ENCODE measurements around the gene C2CD2. TPM values are rescaled to one million over a fixed set of nuclear protein-coding genes. Genes with fewer than 3 reads are reported as not detected.

The C2CD2 gene
- total and polyA plus RNA-seq, 2 of the 4 experiments (the other 2 are of a cell fraction) = 15.6 to 25.3 TPM

DNA sequence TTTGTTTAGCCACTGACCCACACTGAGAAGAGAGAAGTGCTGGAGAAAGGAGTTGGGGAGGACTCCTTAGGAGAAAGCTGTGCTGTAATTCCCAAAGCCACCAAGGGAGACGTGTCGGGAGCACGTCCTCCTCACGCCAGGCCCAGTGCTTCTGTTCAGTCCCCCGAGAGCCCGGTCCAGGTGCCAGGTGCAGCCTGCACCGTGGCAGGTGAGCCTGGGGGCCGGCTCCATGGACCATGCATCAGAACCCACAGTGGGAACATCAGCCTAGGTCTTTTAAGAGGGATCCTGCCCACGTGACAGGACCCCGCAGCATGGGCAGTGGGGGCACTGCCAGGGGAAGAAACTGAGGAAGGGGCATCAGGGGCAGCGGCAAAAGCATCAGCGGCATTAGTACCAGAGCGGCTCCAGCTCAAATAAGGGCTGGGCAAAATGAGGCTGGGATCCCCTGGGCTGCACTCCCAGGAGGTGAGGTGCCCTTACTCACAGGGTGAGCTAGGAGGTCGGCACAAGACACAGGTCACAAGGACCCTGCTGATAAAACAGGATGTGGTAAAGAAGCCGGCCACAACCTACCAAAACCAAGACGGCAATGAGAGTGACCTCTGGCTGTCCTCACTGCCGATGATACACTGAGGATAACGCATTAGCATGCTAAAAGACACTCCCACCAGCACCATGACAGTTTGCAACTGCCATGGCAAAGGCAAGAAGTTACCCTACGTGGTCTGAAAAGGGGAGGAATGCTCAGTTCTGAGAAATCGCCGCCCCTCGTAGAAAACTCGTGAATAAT, 50.1 kb downstream of the C2CD2 start:
- Histone ChIP-seq H2AFZ (replicated peaks; ENCODE audit: low read length, poor library complexity) (no peak overlapping the region), H3K23ac (ENCODE audit: low read depth, low read length) (no peak overlapping the region), H3K9me3 (ENCODE audit: control insufficient read depth, insufficient read depth, low read length) (no peaks in the 10 kb centered on the region), H3K4me3 (ENCODE audit: insufficient read depth, low read depth, low read length) (no peak overlapping the region), H2BK5ac (ENCODE audit: low read depth, low read length, poor library complexity, severe bottlenecking) (no peak overlapping the region), H3K27me3 (ENCODE audit: control insufficient read depth, insufficient read depth, low read length) (no peaks in the 10 kb centered on the region), H2AK5ac (ENCODE audit: low read depth, low read length) (no peak overlapping the region), H3K4ac (ENCODE audit: low read depth, low read length) (no peak overlapping the region), H3K18ac (ENCODE audit: low read depth, low read length) (no peak overlapping the region), H3K14ac (replicated peaks; ENCODE audit: low read depth, low read length) (no peak overlapping the region), H2AK9ac (replicated peaks; ENCODE audit: low read depth, low read length, poor library complexity) (no peak overlapping the region), H3K56ac (ENCODE audit: extremely low read depth, insufficient read depth, low read length) (no peak overlapping the region), H4K20me1 (ENCODE audit: insufficient read depth, low read length) (no peaks in the 10 kb centered on the region), H2BK20ac (ENCODE audit: low read depth, low read length) (no peak overlapping the region), H3K79me1 (ENCODE audit: low read depth in 1 of 2, low read length in 2 of 2) (no peaks in the 10 kb centered on the region), H4K91ac (ENCODE audit: insufficient read depth, low read depth, low read length) (no peak overlapping the region), H3K27ac (ENCODE audit: insufficient read depth, low read length) (no peak overlapping the region), H3K9me1 (ENCODE audit: insufficient read depth, low read length) (peaks cover 4% of the 10 kb centered on the region; the same call in 1 of the 2 replicates), H3K4me2 (ENCODE audit: low read depth, low read length) (no peak overlapping the region), H4K8ac (ENCODE audit: low read depth in 2 of 2, low read length in 2 of 2) (no peak overlapping the region), H3K36me3 (ENCODE audit: control insufficient read depth, insufficient read depth, low read length) (peaks cover 42% of the 10 kb centered on the region), H2BK120ac (ENCODE audit: low read depth, low read length) (no peak overlapping the region), H3K9ac (ENCODE audit: low read depth, low read length) (no peak overlapping the region), H3K4me1 (ENCODE audit: control insufficient read depth, insufficient read depth, low read length) (no peaks in the 10 kb centered on the region), H2BK15ac (ENCODE audit: low read depth, low read length) (no peak overlapping the region), H4K5ac (ENCODE audit: low read depth, low read length) (no peak overlapping the region)
- BruUV-seq (replicated peaks) = no TSS peak
- 81% methylated on average over 16 of the region's 23 CpGs; no CpG with 5 or more reads in 1 of the 2 experiments for WGBS, 2 experiments (ENCODE audit: extremely low coverage in 2 of 2, insufficient read length in 1 of 2)
- ChIA-PET CTCF (no interaction called here), POLR2A (ENCODE audit: unreplicated experiment) (no interaction called here)
- intact Hi-C loops (cut with micrococcal nuclease) (no loop called here), in situ Hi-C loops (cut with MboI; ENCODE audit: low sequenced_read_pairs) (no loop called here), dilution Hi-C loops (cut with HindIII; ENCODE audit: low sequenced_read_pairs, unreplicated experiment) (no loop called here)
- no peak for TF ChIP-seq MXI1 (IDR thresholded peaks at IDR 0.05; ENCODE audit: borderline replicate concordance, low read depth, low read length)
- no peak for TF ChIP-seq SMC3 (IDR thresholded peaks at IDR 0.05; ENCODE audit: low read depth, low read length)
- TF ChIP-seq FOS (IDR thresholded peaks at IDR 0.05; ENCODE audit: low read depth, low read length) = no peak
- TF ChIP-seq CTCF (conservative IDR thresholded peaks at IDR 0.05; ENCODE audit: low read depth, low read length) = no peak
- TF ChIP-seq MAFK (IDR thresholded peaks at IDR 0.05; ENCODE audit: low read depth, low read length) = no peak
- TF ChIP-seq RCOR1 (IDR thresholded peaks at IDR 0.05; ENCODE audit: insufficient replicate concordance, low read length) = no peak
- no peak for TF ChIP-seq NFE2L2 (IDR thresholded peaks at IDR 0.05; ENCODE audit: low read depth, low read length)
- no peak for TF ChIP-seq ELK1 (IDR thresholded peaks at IDR 0.05; ENCODE audit: borderline replicate concordance, low read depth, low read length)
- TF ChIP-seq MAZ (IDR thresholded peaks at IDR 0.05; ENCODE audit: borderline replicate concordance, low read depth, low read length) = no peak
- no peak for TF ChIP-seq CHD1 (IDR thresholded peaks at IDR 0.05; ENCODE audit: low read depth, low read length)
- TF ChIP-seq USF2 (IDR thresholded peaks at IDR 0.05; ENCODE audit: low read depth, low read length) = no peak
- TF ChIP-seq CEBPB (IDR thresholded peaks at IDR 0.05; ENCODE audit: low read depth, low read length) = no peak
- no peak for TF ChIP-seq RFX5 (IDR thresholded peaks at IDR 0.05; ENCODE audit: low read depth, low read length)
- TF ChIP-seq POLR2A (IDR thresholded peaks at IDR 0.05; ENCODE audit: low read depth, low read length) = no peak
- no peak for TF ChIP-seq RAD21 (IDR thresholded peaks at IDR 0.05; ENCODE audit: low read length)
- no peak for TF ChIP-seq BHLHE40 (IDR thresholded peaks at IDR 0.05; ENCODE audit: low read depth, low read length)
- DNase-seq = no peak
- no peak for ATAC-seq (ENCODE audit: low read depth)
